Activated CD4-positive, alpha-beta T cell treated with anti-CD3 and anti-CD28 coated beads, Interleukin-2, Interleukin-4, amounts not matched to agents 100 ng/mL and 50 ng/mL, durations not matched to agents 16 hours and 8 hours (primary cell): ENCODE data around the gene LIN9.
"Not testable (repeated sequence)": the region's sequence is repeated elsewhere in the genome, so short reads cannot be mapped to it uniquely, and the experiment has no call there.

Experiments used
- DNase-seq: peaks from one replicate; pipeline ENCODE4 v3.0.0-alpha.2; 2020; ENCODE audit warnings: low spot score

Gene LIN9

DNA sequence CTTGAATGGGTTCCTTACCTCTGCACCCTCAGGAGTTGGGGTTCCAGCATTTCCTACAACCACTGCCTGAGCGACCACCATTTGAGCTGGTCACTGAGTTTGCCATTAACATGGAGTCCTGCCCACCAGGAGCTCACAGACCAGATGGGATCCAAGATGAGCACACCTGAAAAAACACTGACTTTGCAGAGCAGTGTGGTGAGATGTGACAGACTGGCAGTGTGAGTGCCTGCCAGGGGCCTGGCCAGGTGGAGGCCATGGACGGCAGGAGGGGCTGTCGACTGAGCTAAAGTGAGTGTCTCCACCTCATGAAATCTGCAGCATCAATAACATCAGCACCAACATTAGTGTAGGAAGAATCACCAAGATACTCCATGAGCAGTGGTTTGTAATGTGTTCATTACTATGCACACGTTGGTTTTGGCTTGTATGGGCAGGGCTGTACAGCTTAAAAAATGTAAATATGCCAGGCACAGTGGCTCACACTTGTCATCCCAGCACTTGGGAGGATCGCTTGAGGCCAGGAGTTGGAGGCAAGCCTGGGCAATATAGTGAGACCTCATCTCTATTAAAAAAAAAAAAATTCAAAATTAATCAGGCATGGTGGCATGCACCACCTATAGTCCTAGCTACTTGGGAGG, 97.7 kb downstream of the LIN9 start:
- no peak for DNase-seq

DNA sequence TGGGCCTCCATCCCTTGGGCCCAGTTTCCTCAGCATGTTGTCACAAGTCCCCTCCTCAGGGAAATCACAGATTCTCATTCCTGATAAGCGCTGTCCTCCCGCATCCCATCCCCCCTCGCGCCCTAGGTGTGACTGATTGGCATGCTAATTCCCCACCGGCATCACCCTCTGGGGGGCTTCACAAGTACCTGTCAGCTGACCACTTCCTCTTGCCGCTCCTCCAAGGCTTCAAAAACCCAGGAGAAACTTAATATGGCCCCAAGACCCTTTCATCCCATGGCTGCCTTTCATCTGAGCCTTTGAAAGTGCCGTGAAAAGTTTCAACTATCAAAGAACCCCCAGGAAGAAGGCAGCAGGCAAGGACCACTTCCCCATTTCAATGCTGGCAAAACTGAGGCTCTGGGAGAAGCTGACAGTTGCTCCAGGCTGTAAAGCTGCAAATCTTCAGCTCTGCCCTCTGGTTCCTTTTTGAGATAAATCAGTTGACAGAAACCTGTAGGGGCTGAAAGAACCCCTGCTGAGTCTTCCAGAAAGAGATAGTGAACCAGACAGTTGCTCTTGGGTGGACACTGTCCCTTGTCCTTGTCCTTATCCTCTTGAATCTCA, 98.3 kb downstream of the LIN9 start:
- no peak for DNase-seq

DNA sequence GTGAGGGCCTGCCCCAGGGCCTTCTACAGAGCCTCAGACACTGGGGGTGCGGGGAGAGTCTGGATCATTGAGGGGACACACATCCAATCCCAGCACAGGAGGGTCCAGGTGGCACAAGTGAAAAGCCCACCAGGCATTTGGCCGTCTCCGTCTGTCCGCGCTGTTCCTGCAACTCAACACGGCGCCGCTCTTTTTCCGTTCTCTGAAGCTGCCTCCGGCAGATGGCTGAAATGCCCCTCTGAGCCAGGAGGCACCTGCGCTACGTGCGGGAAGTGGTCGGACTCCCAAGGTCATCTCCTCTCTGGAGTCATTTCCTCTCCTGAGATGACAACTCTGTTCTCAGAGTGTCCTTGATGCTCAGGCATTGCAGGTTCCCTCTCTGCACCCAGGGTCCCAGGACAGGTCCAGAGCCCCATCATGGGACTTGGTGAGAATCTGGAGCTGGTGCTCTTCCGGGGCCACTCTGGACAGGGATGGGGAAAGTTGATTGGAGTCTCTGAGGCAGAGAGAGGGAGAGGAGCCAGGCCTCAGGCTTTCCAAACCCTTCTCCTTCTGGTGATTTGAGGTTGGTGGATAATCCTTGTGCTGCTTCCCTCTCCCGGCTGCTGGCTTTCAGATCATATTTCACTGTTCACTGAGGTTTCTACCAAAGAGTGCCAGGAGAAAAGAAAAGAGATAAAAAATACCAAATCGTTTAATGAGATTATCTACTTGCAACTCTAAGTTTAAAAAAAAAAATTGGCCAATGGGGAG, 99.5 kb downstream of the LIN9 start:
- DNase-seq = no peak

DNA sequence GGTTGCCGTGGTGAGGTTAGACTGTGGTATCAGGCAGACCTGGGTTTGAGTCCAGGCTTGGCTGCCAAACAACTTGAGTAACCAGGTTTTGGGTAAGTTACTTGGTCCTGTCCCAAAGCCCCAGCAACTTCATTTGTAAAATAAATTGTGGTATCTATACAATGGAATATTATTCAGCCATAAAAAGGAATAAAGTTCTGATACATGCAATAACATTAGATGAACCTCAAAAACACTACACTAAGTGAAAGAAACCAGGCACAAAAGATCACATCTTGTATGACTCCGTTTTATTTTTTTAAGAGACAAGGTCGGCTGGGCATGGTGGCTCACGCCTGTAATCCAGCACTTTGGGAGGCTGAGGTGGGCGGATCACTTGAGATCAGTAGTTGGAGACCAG, 101.9 kb downstream of the LIN9 start:
- no peak for DNase-seq

DNA sequence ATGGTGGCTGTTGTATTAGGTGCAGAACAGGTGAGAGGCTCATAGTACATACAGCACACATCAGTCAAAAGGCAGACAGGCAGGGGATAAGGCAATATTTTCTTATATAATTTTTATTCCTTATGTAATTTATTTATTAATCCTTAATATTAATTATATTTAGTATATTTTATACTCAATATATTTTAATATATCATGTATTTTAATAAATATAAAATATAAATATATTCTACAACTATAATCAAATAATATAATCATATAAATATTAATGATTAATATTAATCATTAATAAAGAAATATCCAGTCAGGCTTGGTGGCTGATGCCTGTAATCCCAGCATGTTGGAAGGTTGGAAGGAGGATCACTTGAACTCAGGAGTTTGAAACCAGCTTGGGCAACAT, 104.8 kb downstream of the LIN9 start:
- no peak for DNase-seq

DNA sequence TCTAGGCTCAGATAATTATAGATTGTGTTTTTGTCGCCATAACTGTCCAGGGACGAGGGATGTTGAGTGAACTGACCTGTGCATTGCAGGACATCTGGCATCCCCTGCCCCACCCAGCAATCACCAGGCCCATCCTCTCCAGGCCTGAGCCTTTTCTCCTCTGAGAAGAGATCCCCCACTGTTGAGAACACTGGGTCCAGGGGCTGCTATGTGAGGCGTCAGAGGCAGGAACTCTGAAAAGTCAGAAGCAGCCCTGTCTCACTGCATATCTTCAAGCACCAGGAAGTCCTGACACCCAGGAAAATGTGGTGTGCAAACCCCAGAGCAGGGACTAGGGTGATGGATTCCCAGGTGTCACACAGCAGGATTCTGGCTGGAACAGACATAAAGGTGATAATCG, 105.3 kb downstream of the LIN9 start:
- no peak for DNase-seq

DNA sequence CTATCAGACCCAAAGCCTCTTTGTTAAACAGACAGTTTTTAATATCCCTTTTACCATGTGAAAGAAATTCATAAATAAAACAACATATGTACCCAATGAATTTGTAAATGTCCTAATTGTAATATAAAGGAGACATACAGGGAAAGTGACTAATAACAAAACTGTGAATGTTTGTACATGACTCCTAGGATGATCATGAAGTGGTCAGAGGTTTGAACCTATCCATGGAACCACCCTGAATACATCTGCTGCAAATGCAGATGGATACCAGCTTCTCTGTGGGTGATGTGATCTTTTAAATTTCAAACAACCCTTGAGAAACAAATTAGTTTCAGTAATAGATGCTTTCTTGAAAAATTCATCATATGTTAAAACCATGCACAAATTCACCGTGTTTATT, 105.7 kb downstream of the LIN9 start:
- no peak for DNase-seq

DNA sequence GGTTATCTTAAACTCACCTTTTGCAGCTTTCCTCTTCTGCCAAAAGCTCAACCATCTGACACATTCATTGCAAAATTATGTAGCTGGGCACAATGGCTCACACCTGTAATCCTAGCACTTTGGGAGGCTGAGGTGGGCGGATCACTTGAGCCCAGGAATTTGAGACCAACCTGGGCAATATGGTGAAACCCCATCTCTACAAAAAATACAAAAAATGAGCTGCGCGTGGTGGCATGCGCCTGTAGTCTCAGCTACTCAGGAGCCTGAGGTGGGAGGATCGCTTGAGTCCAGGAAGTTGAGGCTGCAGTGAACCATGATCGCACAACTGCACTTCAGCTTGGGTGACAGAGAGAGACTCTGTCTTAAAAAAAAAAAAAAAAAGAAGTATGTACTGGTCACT, 106.3 kb downstream of the LIN9 start:
- DNase-seq = not testable (repeated sequence)

DNA sequence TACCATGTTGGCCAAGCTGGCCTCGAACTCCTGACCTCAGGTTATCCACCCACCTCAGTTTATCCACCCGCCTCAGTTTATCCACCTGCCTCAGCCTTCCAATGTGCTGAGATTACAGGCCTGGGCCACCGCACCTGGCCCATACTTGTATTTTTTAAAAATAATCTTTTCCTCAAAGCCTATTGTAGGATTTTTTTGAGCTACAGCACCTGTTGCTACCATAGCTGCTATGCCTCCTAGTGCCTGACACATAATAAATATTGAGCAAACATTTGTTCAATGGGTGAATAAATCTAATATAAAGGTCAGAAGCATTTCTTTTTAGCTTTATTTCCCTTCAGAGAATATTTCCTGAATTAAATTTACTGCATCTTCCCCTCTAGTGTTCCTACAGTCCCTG, 106.7 kb downstream of the LIN9 start:
- DNase-seq = no peak

DNA sequence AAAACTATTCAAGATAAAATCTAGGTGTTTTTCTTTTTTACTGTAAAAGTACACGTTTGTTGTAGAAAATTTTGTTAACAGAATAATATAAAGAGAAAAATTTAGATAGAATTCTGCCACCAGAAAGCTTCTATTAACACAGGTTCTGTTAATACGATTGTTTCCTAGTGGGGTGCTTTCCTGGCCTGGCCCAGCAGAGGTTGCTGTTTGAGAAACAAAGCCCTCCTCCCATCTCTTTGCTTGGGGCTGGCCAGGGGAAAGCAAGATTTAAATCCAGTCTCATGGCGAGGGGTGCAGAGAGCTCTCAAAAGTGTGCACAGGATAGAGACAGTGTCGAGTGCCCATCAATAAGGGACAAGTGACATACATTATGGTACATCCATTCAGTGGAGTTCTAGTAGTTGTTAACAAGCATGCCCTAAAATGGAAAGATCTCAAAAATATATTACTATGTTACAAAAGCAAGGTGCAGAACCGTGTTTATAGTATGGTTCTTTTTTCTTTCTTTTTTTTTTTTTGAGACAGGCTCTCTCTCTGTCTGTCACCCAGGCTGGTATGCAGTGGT, 107.9 kb downstream of the LIN9 start:
- DNase-seq = no peak

DNA sequence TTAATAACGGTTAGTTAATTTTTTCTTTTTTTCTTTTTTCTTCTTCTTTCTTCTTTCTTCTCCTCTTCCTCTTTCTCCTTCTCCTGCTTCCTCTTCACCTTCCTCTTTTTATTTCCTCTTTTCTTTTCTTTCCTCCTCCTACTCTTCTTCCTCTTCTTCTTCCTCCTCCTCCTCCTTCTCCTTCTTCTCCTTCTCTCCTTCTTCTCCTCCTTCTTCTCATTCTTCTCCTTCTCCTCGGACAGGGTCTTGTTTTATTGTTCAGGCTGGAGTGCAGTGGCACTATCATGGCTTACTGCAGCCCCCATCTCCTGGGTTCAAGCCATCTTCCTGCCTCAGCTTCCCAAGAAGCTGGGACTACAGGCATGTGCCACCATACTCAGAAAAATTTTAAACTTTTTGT, 109.0 kb downstream of the LIN9 start:
- DNase-seq = no peak

DNA sequence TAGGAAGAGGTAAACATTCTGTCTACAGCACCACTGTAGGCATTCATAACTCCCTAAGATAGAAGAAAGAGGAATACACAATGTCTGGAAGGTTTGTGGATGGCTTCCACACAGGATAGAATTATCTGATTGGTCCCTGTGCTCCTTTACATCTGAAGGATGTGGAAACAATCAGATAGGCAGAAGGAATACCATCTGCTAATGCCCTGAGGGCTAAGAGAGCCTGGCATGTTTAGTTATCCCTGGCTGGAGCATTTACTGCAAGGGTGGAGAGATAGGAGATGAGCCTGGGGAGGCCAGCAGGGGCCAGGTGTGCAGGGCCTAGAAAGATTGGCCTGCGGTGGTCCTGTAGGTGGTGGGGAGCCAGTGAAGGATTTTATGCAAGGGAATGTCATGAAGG, 113.8 kb downstream of the LIN9 start:
- DNase-seq = no peak

DNA sequence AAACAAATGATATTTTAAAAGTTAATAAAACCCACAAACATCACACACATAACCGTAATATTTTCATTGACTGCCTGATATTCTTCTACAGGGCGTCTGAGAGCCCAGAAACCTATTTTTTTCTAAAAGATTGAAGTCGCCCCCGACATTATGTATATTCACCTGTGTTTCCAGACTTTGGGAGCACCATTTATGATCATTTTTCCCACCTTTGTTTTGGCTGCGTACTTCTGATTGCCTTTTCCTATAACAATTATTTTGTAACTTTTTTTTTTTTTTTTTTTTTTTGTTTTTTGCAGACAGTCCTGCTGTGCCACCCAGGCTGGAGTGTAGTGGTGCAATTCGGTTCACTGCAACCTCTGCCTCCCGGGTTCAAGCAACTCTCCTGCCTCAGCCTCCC, 121.6 kb downstream of the LIN9 start:
- no peak for DNase-seq

DNA sequence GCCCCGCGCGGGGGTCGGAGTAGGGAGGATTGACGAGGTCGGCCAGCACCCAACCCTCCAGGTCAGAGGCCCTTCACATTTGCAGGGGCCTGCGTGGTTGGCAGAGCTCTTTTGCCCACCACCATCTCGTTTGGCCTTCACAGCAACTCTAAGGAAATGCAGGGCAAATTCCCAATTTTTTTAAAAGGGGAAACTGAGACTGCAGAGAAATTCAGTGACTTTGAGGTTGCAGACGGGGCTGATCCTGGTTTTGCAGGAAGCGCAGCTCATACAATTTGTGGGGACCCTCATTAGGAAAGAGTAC, 122.0 kb downstream of the LIN9 start:
- no peak for DNase-seq

DNA sequence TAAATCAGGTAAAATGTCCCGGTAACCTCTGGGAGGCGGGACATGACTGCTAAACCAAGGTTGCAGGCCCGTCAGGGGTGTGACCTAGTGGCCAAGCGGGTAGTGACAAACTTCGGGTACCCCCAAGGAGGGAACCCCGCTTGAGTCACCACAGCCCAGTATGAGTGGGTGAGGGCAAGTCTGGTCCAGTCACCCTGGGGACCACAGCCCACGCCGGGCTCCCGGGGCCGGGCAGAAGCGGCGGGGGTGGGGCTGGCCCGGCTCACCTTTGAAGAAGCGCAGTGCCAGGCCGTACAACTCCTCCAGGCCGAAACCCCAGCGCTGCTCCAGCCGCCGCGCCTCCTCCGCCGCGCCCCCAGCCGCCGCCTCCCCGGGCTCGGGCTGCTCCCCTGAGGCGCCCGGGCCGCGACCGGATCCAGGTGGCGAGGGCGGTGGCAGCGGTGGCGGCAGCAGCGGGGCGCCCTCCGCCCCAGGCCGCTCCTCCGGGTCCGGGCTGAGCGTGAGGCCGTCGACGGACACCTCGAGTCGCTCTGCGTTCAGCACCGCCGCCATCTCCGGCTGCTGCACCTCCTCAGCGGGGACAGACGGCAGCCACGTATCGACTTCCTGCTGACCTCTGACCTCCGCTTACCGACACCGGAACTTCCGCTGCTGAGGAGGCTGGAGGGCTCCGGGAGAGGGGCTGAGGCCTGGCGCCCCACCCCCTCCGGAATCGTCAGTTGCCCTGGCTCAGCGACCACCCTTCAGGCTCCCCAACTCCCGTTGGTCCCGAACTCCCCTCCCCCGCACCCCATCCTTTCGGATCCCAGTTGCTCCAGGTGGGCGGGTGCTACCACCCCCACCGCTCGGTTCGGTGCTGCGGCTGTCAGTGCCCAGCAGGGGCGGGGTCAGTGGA, 122.6 kb downstream of the LIN9 start, which contains the start of gene ACBD3:
Gene ACBD3, minus strand, starts transcription at position 618 of the 895 bp plus-strand sequence. Its CDS starts 66 bp downstream, at position 552.
- DNase-seq = peak; percentile 88

DNA sequence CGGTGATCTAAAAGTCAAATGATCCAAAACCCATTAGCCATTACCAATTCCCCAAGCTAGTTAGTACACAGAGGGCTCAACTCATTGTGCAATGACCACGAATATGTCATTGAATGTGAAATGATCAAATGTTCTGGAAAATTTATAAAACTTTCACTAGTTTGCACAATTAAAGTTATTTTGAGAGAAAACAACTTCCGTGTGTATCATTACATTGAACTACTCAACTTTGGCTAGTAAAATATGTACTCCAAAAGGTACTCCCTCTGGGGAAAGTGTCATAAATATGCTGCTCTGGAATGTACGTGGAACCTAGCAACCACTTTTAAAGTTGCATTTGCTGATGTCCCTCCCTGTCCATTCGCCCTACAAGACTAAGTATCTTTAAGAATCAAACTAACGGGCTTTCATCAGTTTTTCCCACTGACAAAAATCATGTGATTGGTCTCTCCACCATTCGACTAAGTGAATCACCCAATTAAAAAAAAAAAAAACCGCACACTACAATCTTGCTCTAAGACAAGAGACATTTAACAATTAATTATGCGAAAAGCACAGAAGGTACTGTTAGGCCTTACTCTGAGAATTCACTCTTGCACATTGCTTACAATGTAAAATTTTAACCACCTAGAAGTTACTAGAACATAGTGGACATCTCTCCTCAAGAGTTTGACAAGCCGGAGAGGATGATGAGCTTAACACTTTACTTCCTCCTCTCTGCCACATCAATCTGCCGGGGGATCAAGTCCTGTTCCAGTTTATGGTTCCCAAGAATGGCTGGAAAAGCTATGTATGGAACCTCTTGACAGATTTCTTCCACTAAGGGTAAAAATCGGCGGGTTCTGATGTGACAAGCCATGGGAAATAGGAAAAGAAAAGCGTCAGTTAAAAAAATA, 123.6 kb downstream of the LIN9 start:
- DNase-seq = no peak

DNA sequence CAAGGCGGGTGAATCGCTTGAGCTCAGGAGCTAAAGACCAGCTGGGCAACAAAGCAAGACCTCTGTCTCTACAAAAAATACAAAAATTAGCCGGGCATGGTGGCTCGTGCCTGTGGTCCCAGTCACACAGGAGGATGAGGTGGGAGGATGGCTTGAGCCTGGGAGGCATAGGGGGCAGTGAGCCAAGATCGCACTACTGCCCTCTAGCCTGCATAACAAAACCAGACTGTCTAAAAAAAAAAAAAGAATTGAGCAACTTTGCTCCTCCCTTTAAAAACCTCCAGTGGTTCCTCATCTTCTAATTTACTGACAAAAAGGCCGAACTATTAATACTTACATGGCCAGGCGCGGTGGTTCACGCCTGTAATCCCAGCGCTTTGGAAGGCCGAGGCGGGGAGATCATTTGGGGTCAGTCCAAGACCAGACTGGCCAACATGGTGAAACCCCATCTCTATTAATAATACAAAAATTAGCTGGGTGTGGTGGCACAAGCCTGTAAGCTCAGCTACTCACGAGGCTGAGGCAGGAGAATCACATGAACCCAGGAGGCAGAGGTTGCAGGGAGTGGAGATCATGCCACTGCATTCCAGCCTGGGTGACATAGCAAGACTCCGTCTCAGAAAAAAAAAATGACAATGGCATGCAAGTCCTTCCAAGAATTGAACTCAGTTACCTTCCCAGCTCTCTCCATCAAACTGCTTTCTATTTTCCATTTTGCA, 126.8 kb downstream of the LIN9 start:
- DNase-seq = no peak
